Trophoblast cell (in vitro differentiated cells and primary cell): ENCODE data around the gene DNAJC11.

Experiments
- DNase-seq, 2 donors: peaks; one replicate each; pipeline ENCODE4 v3.0.0-alpha.2; 2016
- H2AFZ ChIP-seq: 2 replicates; pipeline ENCODE4 v1.6.1; 2013; ENCODE audit warnings: low read length, moderate library complexity, mild to moderate bottlenecking; ENCODE audit not compliant: insufficient read depth, poor library complexity
- H2AK5ac ChIP-seq: 2 replicates; pipeline ENCODE4 v1.6.1; 2013; ENCODE audit warnings: mild to moderate bottlenecking, low read length
- H2BK120ac ChIP-seq: 2 replicates; pipeline ENCODE4 v1.6.1; 2013; ENCODE audit warnings: low read length, mild to moderate bottlenecking, moderate library complexity; ENCODE audit not compliant: insufficient read depth, poor library complexity
- H2BK12ac ChIP-seq: 2 replicates; pipeline ENCODE4 v1.6.1; 2013; ENCODE audit warnings: mild to moderate bottlenecking, low read length, moderate library complexity
- H2BK5ac ChIP-seq: 2 replicates; pipeline ENCODE4 v1.6.1; 2013; ENCODE audit warnings: low read length, low read depth, moderate library complexity, mild to moderate bottlenecking; ENCODE audit not compliant: poor library complexity
- H3K14ac ChIP-seq: 2 replicates; pipeline ENCODE4 v1.6.1; 2013; ENCODE audit warnings: mild to moderate bottlenecking, low read length
- H3K18ac ChIP-seq: 2 replicates; pipeline ENCODE4 v1.6.1; 2013; ENCODE audit warnings: mild to moderate bottlenecking, low read length
- H3K23ac ChIP-seq: 2 replicates; pipeline ENCODE4 v1.6.1; 2013; ENCODE audit warnings: low read length
- H3K27ac ChIP-seq: 2 replicates; pipeline ENCODE4 v1.5.1; 2013; ENCODE audit warnings: low read depth, mild to moderate bottlenecking, inconsistent platforms, low read length, moderate library complexity
- H3K27me3 ChIP-seq: 2 replicates; pipeline ENCODE4 v1.6.1; 2013; ENCODE audit warnings: inconsistent platforms, mild to moderate bottlenecking, low read length, moderate library complexity; ENCODE audit not compliant: insufficient read depth
- H3K36me3 ChIP-seq, 2 experiments: 1 replicate in 1 of 2; 2 replicates in 1 of 2; pipeline ENCODE4 v1.6.1; 2013; ENCODE audit warnings: low read length in 2 of 2, mild to moderate bottlenecking in 2 of 2, moderate library complexity in 1 of 2; ENCODE audit not compliant: insufficient read depth in 2 of 2, control insufficient read depth in 1 of 2
- H3K4ac ChIP-seq: 2 replicates; pipeline ENCODE4 v1.6.1; 2013; ENCODE audit warnings: low read depth, mild to moderate bottlenecking, low read length, moderate library complexity
- H3K4me1 ChIP-seq, 2 experiments: 1 replicate in 1 of 2; 2 replicates in 1 of 2; pipeline ENCODE4 v1.6.1; 2013; ENCODE audit warnings: low read length in 2 of 2, mild to moderate bottlenecking in 2 of 2, moderate library complexity in 1 of 2; ENCODE audit not compliant: insufficient read depth in 2 of 2, control insufficient read depth in 1 of 2
- H3K4me2 ChIP-seq: 2 replicates; pipeline ENCODE4 v1.6.1; 2013; ENCODE audit warnings: inconsistent platforms, mild to moderate bottlenecking, low read length, moderate library complexity
- H3K4me3 ChIP-seq: 2 replicates; pipeline ENCODE4 v1.5.1; 2013; ENCODE audit warnings: mild to moderate bottlenecking, low read depth, low read length, inconsistent platforms
- H3K79me1 ChIP-seq: one replicate; pipeline ENCODE4 v1.6.1; 2013; ENCODE audit warnings: low read length
- H3K79me2 ChIP-seq: 2 replicates; pipeline ENCODE4 v1.6.1; 2013; ENCODE audit warnings: low read length, mild to moderate bottlenecking; ENCODE audit not compliant: control insufficient read depth, insufficient read depth, poor library complexity
- H3K9ac ChIP-seq: 2 replicates; pipeline ENCODE4 v1.6.1; 2013; ENCODE audit warnings: mild to moderate bottlenecking, low read length
- H3K9me3 ChIP-seq: 2 replicates; pipeline ENCODE4 v1.6.1; 2013; ENCODE audit warnings: low read depth, mild to moderate bottlenecking, control low read depth, inconsistent platforms, low read length; ENCODE audit not compliant: insufficient read depth
- H4K12ac ChIP-seq: 2 replicates; pipeline ENCODE4 v1.6.1; 2013; ENCODE audit warnings: low read depth, mild to moderate bottlenecking, low read length, moderate library complexity
- H4K8ac ChIP-seq: 2 replicates; pipeline ENCODE4 v1.6.1; 2013; ENCODE audit warnings: low read depth, mild to moderate bottlenecking, low read length, moderate library complexity
- H4K91ac ChIP-seq: one replicate; pipeline ENCODE4 v1.6.1; 2013; ENCODE audit warnings: low read depth, mild to moderate bottlenecking, low read length, moderate library complexity
- WGBS: extraction: QIAGEN DNeasy Blood & Tissue Kit; methylation state at CpG from one replicate; pipeline ENCODE4 v1.1.7; 2013; ENCODE audit warnings: missing lambda C conversion rate; ENCODE audit not compliant: insufficient read length, insufficient coverage; ENCODE audit errors: extremely low coverage; 5-methylcytosine and 5-hydroxymethylcytosine counted together

Gene DNAJC11

GRCh38 chr1:6588128-6588892, 113.3 kb downstream of the DNAJC11 start:
- Histone ChIP-seq H3K9ac (no peak overlapping the region), H4K12ac (no peak overlapping the region), H3K18ac (no peak overlapping the region), H3K79me1 (no peaks in the 10 kb centered on the region), H2BK12ac (no peak overlapping the region), H2AFZ (no peak overlapping the region), H3K9me3 (no peaks in the 10 kb centered on the region), H3K4me2 (no peak overlapping the region), H3K27ac (no peak overlapping the region), H4K91ac (no peak overlapping the region), H3K14ac (no peak overlapping the region), H3K4me3 (no peak overlapping the region), H3K79me2 (no peaks in the 10 kb centered on the region), H2BK120ac (no peak overlapping the region), H3K36me3 (peaks cover 57 to 60% of the 10 kb centered on the region in 2 experiments), H3K4me1 (no peaks in the 10 kb centered on the region), H4K8ac (no peak overlapping the region), H2AK5ac (no peak overlapping the region), H3K4ac (no peak overlapping the region), H2BK5ac (no peak overlapping the region), H3K27me3 (no peaks in the 10 kb centered on the region), H3K23ac (no peak overlapping the region)
- no peak for DNase-seq
- no CpG with 5 or more reads among the region's 25 CpGs for WGBS

GRCh38 chr1:6587261-6588005, 114.2 kb downstream of the DNAJC11 start:
- peaks cover 49 to 52% of the 10 kb centered on the region in 2 experiments for H3K36me3 ChIP-seq
- H2BK120ac ChIP-seq, result no peak overlapping the region
- no peaks in the 10 kb centered on the region for H3K79me2 ChIP-seq
- no peaks in the 10 kb centered on the region for H3K79me1 ChIP-seq
- no peaks in the 10 kb centered on the region for H3K27me3 ChIP-seq
- H2BK5ac ChIP-seq, result no peak overlapping the region
- H4K12ac ChIP-seq, result no peak overlapping the region
- no peak overlapping the region for H3K4me2 ChIP-seq
- H3K4me3 ChIP-seq, result no peak overlapping the region
- H3K23ac ChIP-seq, result no peak overlapping the region
- H3K4ac ChIP-seq, result no peak overlapping the region
- no peak overlapping the region for H3K9ac ChIP-seq
- no peaks in the 10 kb centered on the region for H3K9me3 ChIP-seq
- no peaks in the 10 kb centered on the region for H3K4me1 ChIP-seq
- no peak overlapping the region for H3K18ac ChIP-seq
- H3K14ac ChIP-seq, result no peak overlapping the region
- no peak overlapping the region for H3K27ac ChIP-seq
- no peak overlapping the region for H2AFZ ChIP-seq
- WGBS, result no CpG with 5 or more reads among the region's 13 CpGs
- no peak overlapping the region for H2BK12ac ChIP-seq
- DNase-seq, result no peak
- H4K8ac ChIP-seq, result no peak overlapping the region
- H2AK5ac ChIP-seq, result no peak overlapping the region
- no peak overlapping the region for H4K91ac ChIP-seq

- Histone ChIP-seq H2BK120ac (no peak overlapping the region), H3K18ac (no peak overlapping the region), H4K91ac (no peak overlapping the region), H3K9ac (no peak overlapping the region), H3K4me3 (no peak overlapping the region), H3K36me3 (peaks cover 43 to 48% of the 10 kb centered on the region in 2 experiments), H2BK12ac (no peak overlapping the region), H3K14ac (no peak overlapping the region), H2AK5ac (no peak overlapping the region), H3K4me1 (no peaks in the 10 kb centered on the region), H2BK5ac (no peak overlapping the region), H4K8ac (no peak overlapping the region), H3K23ac (no peak overlapping the region), H3K27ac (no peak overlapping the region), H3K79me1 (no peaks in the 10 kb centered on the region), H3K79me2 (no peaks in the 10 kb centered on the region), H3K27me3 (no peaks in the 10 kb centered on the region), H4K12ac (no peak overlapping the region), H2AFZ (no peak overlapping the region), H3K4me2 (no peak overlapping the region), H3K9me3 (no peaks in the 10 kb centered on the region), H3K4ac (no peak overlapping the region)
- no peak for DNase-seq
- WGBS, result no CpG with 5 or more reads among the region's 11 CpGs
Measured at GRCh38 chr1:6586404-6586816, 115.2 kb downstream of the DNAJC11 start.

- H3K9ac ChIP-seq, result no peak overlapping the region
- DNase-seq, result no peak
- peaks cover under 1 to 3% of the 10 kb centered on the region in 2 experiments for H3K4me1 ChIP-seq
- H4K12ac ChIP-seq, result no peak overlapping the region
- peaks cover 39 to 42% of the 10 kb centered on the region in 2 experiments for H3K36me3 ChIP-seq
- H3K4me2 ChIP-seq, result no peak overlapping the region
- no peak overlapping the region for H2BK120ac ChIP-seq
- no peak overlapping the region for H4K8ac ChIP-seq
- no peak overlapping the region for H3K23ac ChIP-seq
- no peak overlapping the region for H3K4ac ChIP-seq
- no peak overlapping the region for H4K91ac ChIP-seq
- H3K79me2 ChIP-seq, result no peaks in the 10 kb centered on the region
- H3K27ac ChIP-seq, result no peak overlapping the region
- WGBS, result no CpG with 5 or more reads among the region's 7 CpGs
- no peak overlapping the region for H2AK5ac ChIP-seq
- no peaks in the 10 kb centered on the region for H3K79me1 ChIP-seq
- no peaks in the 10 kb centered on the region for H3K27me3 ChIP-seq
- no peak overlapping the region for H2BK12ac ChIP-seq
- no peak overlapping the region for H3K18ac ChIP-seq
- H2AFZ ChIP-seq, result no peak overlapping the region
- H2BK5ac ChIP-seq, result no peak overlapping the region
- H3K4me3 ChIP-seq, result no peak overlapping the region
- H3K14ac ChIP-seq, result no peak overlapping the region
- no peaks in the 10 kb centered on the region for H3K9me3 ChIP-seq
Measured at GRCh38 chr1:6585841-6586240, 115.8 kb downstream of the DNAJC11 start.
